G401.6 (cell line): ENCODE measurements around the gene MYPOP.
A peak's percentile ranks its signal among the peaks of the same experiment; 100 is the strongest.
"Not testable (repeated sequence)": the region's sequence is repeated elsewhere in the genome, so short reads cannot be mapped to it uniquely, and the experiment has no call there.

ENCODE experiments used
- FAIRE-seq: peaks from 2 replicates; lab custom pipeline; 2012; peaks lifted over from hg19 to GRCh38; lab: Jason Lieb, UNC

Gene MYPOP

GRCh38 chr19:45882652-45883585 is 19.5 kb downstream of the MYPOP start:
- FAIRE-seq = peak; percentile 3

DNA sequence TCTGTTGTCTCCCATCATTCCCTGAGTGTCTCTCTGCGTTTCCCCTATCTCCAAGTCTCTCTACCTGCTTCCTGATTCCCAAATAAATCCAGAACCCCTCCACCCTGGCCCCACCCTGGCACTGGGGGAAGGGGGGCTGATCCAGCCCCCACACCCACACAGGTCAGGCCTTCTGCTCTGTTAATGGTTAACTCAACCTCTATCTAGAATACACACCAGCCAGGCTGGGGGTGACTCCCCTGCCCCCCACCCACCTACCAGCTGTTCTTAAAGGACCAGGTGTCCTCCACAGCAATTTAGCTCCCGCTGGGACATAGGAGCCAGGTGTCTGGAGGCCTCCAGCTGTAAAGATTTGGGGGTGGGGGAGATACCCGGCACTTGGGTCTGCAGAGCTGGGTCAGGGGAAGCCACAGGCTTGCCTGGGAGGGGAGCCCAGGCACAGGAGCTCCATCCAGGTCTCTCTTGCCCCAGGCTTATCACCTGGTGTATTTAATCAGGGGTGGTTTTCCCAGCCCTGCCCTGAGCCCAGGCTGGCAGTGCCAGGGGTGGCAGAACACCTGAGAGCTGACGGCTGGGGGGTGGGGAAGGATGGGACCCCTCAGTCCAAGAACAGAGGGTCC is 20.4 kb downstream of the MYPOP start:
- FAIRE-seq = no peak

GRCh38 chr19:45881082-45881908 is 21.1 kb downstream of the MYPOP start:
- no peak for FAIRE-seq

DNA sequence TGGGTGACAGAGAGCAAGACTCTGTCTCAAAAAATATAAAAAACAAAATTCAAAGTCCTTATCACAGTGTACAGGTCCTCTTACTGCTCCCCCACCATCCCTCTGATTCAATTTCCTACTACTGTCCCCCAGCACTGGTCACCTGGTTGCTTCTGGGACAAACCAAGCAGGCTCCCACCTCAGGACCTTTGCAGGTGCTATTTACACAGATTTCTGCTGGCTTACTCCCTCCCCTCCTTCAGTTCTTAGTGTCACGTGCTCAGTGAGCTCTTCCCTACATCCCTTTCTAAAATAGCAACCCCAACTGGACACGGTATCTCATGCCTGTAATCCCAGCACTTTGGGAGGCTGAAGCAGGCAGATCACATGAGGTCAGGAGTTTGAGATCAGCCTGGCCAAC is 22.4 kb downstream of the MYPOP start:
- no peak for FAIRE-seq

DNA sequence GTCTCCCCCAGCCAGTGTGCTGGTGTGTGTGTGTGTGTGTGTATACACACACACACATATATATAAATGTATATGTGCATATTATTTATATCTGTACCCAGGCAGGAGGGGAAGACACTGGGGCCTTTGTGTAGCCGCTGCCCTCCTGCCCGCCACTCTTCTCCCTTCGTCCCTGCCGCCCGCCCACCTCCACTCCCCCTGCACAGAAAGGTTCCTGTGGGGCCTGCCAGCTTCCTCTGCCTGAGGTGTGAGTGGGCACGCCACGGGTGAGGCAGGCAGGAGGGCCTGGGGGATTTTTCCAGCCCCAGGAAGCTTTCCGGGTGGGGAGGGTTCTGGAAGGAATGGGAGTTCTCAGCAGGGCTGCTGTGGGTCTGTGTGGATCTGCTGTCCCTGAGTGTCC is 23.4 kb downstream of the MYPOP start:
- no peak for FAIRE-seq

DNA sequence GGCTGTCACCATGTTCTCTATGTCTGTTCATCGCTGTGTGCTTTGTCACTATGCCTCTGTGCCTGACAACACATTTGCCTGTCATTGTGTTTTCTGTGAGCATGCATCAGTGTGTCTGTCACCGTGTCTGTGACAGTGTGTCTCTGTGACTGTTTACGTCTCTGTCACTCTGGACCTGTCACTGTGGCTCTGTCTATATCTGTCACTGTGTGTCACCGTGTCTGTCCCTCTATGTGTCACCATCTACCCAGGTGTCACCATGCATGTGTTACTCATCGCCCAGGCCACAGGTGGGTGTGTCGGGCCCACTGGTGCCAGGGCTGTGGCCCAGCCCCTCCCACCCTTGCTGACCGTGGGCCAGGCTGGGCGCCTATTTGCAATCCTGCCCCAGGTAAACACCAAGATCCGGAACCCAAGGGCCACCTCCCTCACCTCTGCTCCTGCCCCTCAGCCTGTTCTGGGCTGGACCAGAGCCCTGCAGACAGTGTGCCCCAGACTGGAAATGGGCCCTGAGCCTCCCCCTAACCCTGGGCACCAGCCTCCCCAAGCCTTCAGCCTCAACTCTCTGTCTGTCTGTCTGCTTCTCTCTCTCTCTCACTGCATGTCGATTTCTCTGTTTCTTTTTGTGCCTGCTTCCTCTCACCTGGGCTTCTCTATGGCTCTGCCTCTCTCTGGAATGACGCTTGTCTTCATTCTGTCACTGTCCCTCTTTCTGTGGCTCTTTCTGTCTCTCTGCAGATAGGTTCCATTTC is 24.2 kb downstream of the MYPOP start:
- FAIRE-seq = no peak

- no peak for FAIRE-seq
Measured at GRCh38 chr19:45876411-45877197, 25.8 kb downstream of the MYPOP start.

GRCh38 chr19:45876161-45876410 is 26.3 kb downstream of the MYPOP start:
- FAIRE-seq = no peak

- FAIRE-seq = no peak
Measured at GRCh38 chr19:45874620-45874966, 27.8 kb downstream of the MYPOP start.

GRCh38 chr19:45873219-45873772 is 29.1 kb downstream of the MYPOP start:
- no peak for FAIRE-seq

DNA sequence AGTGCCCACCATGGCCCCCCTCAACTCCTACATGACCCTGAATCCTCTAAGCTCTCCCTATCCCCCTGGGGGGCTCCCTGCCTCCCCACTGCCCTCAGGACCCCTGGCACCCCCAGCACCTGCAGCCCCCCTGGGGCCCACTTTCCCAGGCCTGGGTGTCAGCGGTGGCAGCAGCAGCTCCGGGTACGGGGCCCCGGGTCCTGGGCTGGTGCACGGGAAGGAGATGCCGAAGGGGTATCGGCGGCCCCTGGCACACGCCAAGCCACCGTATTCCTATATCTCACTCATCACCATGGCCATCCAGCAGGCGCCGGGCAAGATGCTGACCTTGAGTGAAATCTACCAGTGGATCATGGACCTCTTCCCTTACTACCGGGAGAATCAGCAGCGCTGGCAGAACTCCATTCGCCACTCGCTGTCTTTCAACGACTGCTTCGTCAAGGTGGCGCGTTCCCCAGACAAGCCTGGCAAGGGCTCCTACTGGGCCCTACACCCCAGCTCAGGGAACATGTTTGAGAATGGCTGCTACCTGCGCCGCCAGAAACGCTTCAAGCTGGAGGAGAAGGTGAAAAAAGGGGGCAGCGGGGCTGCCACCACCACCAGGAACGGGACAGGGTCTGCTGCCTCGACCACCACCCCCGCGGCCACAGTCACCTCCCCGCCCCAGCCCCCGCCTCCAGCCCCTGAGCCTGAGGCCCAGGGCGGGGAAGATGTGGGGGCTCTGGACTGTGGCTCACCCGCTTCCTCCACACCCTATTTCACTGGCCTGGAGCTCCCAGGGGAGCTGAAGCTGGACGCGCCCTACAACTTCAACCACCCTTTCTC is 30.1 kb downstream of the MYPOP start:
- FAIRE-seq = no peak

DNA sequence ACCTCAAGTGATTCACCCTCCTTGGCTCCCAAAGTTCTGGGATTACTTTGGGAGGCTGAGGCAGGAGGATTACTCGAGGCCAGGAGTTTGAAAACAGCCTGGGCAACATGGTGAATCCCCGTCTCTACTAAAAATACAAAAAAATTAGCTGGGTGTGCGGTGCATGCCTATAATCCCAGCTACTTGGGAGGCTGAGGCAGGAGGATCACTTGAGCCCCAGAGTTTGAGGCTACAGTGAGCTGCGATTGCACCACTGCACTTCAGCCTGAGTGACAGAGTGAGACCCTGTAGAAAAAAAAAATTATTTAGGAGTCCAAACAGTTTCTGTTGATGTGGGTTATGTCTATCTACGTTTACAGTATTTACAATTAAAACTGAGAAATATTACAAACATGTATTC is 31.6 kb downstream of the MYPOP start:
- no peak for FAIRE-seq

- FAIRE-seq = not testable (repeated sequence)
Measured at GRCh38 chr19:45867241-45867640, 35.2 kb downstream of the MYPOP start.

DNA sequence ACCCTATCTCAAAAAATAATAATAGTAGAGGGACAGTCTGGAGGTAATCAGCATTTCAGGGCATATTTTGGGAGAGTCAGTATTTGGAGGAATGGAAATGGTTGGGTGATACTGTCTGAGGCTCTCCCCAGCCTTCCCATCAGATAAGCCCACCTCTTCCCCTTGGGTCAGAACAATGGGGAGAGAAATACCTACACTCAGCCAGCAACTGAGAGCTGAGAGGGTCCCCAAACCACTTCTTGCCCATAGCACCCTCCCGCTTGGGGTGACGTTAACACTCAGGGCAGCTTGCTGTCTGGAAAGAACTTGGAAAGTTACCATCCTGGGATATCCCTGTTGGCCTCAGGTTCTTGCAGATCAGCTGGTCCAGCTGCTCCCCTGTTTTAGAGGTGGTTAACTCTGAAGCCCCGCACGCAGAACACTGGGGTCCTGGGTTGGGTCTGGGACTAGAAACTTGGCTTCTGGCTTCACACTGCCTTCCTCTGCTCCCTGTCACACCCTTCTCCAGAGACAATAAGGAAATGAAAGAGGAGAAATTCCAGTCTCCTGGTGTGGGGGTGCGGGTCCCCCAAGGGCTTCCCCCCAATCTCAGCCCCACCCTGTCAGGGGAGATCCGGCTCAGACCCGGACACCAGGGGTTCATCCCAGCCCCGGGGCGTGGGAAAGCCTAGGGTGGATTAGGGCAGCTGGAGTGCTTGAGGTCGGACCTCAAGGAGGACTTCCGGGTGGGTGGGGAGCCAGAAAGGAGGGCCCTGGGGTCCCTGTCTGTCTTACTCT is 35.8 kb downstream of the MYPOP start:
- FAIRE-seq = no peak

- FAIRE-seq = no peak
Measured at GRCh38 chr19:45865269-45865948, 37.0 kb downstream of the MYPOP start.

DNA sequence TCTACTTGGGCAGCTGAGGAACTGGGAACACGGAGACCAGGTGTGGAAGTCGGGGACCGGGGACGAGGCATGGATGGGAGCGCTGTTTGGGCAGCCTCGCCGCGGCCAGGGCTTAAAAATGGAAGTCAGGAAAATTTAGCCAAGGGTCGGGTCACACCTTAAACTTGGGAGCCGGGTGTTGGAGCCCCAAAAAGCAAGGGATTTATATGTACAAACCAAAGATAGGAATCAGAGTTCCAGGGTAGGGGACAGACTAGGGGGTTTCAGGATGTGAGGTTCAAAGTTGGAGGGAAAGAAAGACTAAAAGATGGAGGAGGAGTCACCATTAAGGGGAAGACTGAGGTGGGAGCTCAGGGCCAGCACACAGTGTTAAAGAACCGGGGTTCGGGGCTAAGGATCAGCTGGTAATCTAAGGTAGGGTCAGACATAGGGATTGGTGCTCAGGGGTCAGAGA is 37.8 kb downstream of the MYPOP start:
- no peak for FAIRE-seq

DNA sequence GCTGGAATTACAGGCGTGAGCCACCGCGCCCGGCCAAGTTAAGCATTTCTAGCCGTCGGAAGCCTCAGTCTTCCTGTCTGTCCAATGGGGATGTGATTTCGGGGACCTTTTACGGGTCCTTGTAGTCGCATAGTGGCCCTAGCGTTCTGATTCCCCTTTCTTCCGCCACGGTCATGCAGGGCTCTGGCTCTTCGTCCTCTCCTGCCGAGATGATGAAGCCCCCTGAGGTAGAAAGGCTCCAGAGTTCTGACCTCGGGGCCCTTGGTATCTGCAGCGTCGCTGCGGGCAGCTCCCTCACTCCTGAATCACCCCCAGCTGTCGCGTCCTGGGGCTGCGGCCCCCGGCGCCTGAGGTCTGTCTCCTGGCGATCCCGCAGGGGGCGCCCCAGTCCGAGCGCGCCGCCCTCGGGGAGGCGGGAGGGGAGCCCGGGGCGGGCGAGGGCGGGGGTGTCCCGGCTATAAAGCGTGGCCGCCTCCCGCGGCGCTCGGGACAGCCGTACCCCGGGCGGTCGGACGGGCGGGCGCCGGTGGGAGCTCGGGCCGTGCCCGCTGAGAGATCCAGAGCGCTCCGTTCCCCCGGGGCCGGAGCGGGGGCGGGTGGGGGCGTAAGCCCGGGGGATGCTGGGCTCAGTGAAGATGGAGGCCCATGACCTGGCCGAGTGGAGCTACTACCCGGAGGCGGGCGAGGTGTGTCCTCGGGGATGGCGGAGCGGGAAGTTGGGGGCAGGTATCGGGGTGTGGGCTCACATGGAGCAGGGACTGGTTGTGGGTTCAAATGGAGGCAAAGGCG is 38.4 kb downstream of the MYPOP start, which contains the start of gene FOXA3:
FOXA3 (plus strand) TSS at position 487 of the 789 bp plus-strand sequence; CDS start at position 618, 131 bp downstream.
- FAIRE-seq = no peak

GRCh38 chr19:45863335-45863839 is 39.0 kb downstream of the MYPOP start:
- FAIRE-seq = no peak
